Tibial nerve (tissue), 4 donors: ENCODE data around the gene SLC25A40. TPM values are rescaled to one million over a fixed set of nuclear protein-coding genes. Genes with fewer than 3 reads are reported as not detected.

Source experiments
- DNase-seq, 2 donors: peaks; one replicate each; pipeline ENCODE4 v3.0.0-alpha.2; 2019; ENCODE audit warnings: low spot score in 2 of 2
- H3K27ac ChIP-seq, 4 donors: fragments of 200-600 bp; sonication (generic) in 3 of 4; one replicate each; pipeline ENCODE4 v1.5.1; 2017 to 2019; ENCODE audit warnings: mild to moderate bottlenecking in 1 of 4
- H3K27me3 ChIP-seq, 2 donors: fragments of 200-600 bp; sonication (generic) in 1 of 2; one replicate each; pipeline versions ENCODE4 v1.5.1 to v1.6.0; 2017 to 2019
- H3K36me3 ChIP-seq, 3 donors: fragments of 200-600 bp; sonication (generic); one replicate each; pipeline ENCODE4 v1.5.1; 2018 to 2019
- H3K4me1 ChIP-seq, 4 donors: fragments of 200-600 bp; sonication (generic) in 3 of 4; one replicate each; pipeline ENCODE4 v1.5.1; 2017 to 2019
- H3K4me3 ChIP-seq, 4 donors: fragments of 200-600 bp; sonication (generic) in 3 of 4; one replicate each; pipeline ENCODE4 v1.5.1; 2017 to 2019; ENCODE audit warnings: mild to moderate bottlenecking in 1 of 4, moderate library complexity in 1 of 4
- H3K9me3 ChIP-seq, 4 donors: fragments of 200-600 bp; sonication (generic) in 3 of 4; one replicate each; pipeline ENCODE4 v1.5.1; 2017 to 2019
- EP300 ChIP-seq, 2 donors: sonication (generic); formaldehyde crosslinking; IDR thresholded peaks; one replicate each; pipeline ENCODE4 v1.6.1; 2017; ENCODE audit warnings: antibody characterized with exemption in 2 of 2, mild to moderate bottlenecking in 1 of 2
- POLR2A ChIP-seq, 2 donors: fragments of 450-650 bp; IDR thresholded peaks; one replicate each; pipeline ENCODE4 v1.6.1; 2017; ENCODE audit warnings: antibody characterized with exemption in 2 of 2, mild to moderate bottlenecking in 2 of 2, moderate library complexity in 2 of 2
- WGBS, 2 donors: methylation state at CpG; one replicate each; pipeline ENCODE4 v1.1.5; 2018; 5-methylcytosine and 5-hydroxymethylcytosine counted together
- total RNA-seq, 4 donors: library from RNA; depleted of rRNA; stranded (reverse); fragments of >200 nt; gene quantifications; one replicate each; pipeline ENCODE4 v1.1.0, GENCODE V29; 2016
- TF ChIP-seq, protein P1 (sequence below), 5 experiments: fragments of 200-600 bp in 3 of 5; fragments of 450-650 bp in 2 of 5; sonication (generic) in 3 of 5; IDR thresholded peaks; one replicate each; pipeline ENCODE4 v1.5.1; 2016 to 2019; ENCODE audit warnings: antibody characterized with exemption in 5 of 5, mild to moderate bottlenecking in 3 of 5, moderate library complexity in 2 of 5

The SLC25A40 gene
- total RNA-seq, 4 donors from 2014 or later, result 11.8 to 32.1 (median 23.8) TPM

GRCh38 chr7:87885018-87885417 is 8.9 kb upstream of the SLC25A40 start:
- Histone ChIP-seq H3K27me3 (no peaks in the 10 kb centered on the region), H3K4me3 (no peak overlapping the region), H3K27ac (no peak overlapping the region), H3K4me1 (no peaks in the 10 kb centered on the region), H3K9me3 (no peaks in the 10 kb centered on the region), H3K36me3 (peaks cover 0 to 4% (median 0%) of the 10 kb centered on the region in 3 donors)
- 92 to 94% methylated on average over 2 of the region's 2 CpGs for WGBS, 2 donors
- TF ChIP-seq EP300 (IDR thresholded peaks at IDR 0.05) (no peak), POLR2A (IDR thresholded peaks at IDR 0.05) (no peak)
- TF ChIP-seq, protein P1, sequence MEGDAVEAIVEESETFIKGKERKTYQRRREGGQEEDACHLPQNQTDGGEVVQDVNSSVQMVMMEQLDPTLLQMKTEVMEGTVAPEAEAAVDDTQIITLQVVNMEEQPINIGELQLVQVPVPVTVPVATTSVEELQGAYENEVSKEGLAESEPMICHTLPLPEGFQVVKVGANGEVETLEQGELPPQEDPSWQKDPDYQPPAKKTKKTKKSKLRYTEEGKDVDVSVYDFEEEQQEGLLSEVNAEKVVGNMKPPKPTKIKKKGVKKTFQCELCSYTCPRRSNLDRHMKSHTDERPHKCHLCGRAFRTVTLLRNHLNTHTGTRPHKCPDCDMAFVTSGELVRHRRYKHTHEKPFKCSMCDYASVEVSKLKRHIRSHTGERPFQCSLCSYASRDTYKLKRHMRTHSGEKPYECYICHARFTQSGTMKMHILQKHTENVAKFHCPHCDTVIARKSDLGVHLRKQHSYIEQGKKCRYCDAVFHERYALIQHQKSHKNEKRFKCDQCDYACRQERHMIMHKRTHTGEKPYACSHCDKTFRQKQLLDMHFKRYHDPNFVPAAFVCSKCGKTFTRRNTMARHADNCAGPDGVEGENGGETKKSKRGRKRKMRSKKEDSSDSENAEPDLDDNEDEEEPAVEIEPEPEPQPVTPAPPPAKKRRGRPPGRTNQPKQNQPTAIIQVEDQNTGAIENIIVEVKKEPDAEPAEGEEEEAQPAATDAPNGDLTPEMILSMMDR (IDR thresholded peaks at IDR 0.05), result no peak
- DNase-seq, result no peak

- Histone ChIP-seq H3K4me1 (peaks cover 0 to 14% (median 5%) of the 10 kb centered on the region in 4 donors), H3K9me3 (no peaks in the 10 kb centered on the region), H3K27me3 (no peaks in the 10 kb centered on the region), H3K36me3 (no peaks in the 10 kb centered on the region), H3K4me3 (no peak overlapping the region), H3K27ac (no peak overlapping the region)
- DNase-seq, result no peak
- WGBS, 2 donors, result 85 to 90% methylated on average over 4 of the region's 4 CpGs
- TF ChIP-seq EP300 (IDR thresholded peaks at IDR 0.05) (no peak), POLR2A (IDR thresholded peaks at IDR 0.05) (no peak)
- TF ChIP-seq, protein P1 (IDR thresholded peaks at IDR 0.05), result no peak
These were observed 6.2 kb upstream of the SLC25A40 start for GRCh38 chr7:87882151-87882937.

- Histone ChIP-seq H3K27ac (no peak overlapping the region), H3K4me3 (no peak overlapping the region), H3K9me3 (no peaks in the 10 kb centered on the region), H3K36me3 (no peaks in the 10 kb centered on the region), H3K4me1 (peaks cover 0 to 31% (median 7%) of the 10 kb centered on the region in 4 donors), H3K27me3 (no peaks in the 10 kb centered on the region)
- DNase-seq, result no peak
- WGBS, 2 donors, result 35 to 53% methylated on average over 3 of the region's 3 CpGs
- TF ChIP-seq EP300 (IDR thresholded peaks at IDR 0.05) (no peak), POLR2A (IDR thresholded peaks at IDR 0.05) (no peak)
- TF ChIP-seq, protein P1 (IDR thresholded peaks at IDR 0.05), result no peak
These were observed 2.1 kb upstream of the SLC25A40 start for GRCh38 chr7:87878208-87878735.

DNA sequence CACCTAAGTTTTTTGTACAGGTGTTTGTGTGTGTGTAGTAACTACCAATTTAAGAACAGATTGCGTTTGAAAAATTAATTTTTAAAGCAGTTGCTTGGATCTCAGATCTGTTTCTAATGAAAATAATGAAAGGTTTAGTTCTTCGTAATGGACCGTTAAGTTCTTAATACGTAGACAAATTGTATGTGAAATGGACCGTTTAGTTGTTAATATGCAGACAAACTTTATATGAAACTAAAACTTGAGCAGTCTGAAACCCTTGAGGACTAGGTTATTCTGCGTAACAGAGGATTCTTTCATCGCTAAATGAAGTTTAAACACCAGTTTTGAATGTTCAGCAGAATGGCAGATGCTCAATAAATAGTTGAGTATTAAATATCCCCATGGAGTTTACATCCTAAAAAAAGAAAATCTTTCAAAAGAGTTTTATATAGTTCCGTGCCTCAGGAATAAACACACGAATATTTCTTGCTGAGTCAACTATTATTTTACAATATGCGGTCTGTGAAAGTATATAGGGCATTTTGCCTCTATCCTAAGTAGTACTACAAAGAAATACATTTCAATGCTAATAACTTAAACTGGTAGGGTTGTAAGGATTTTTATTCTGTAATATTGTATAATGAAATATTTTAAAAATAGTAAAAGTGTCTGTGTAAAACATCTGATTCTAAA is 1.3 kb upstream of the SLC25A40 start:
- Histone ChIP-seq H3K27ac (peak overlapping the region; percentile 85 to 97 (median 90)), H3K4me3 (peak overlapping the region; percentile 60 to 96 (median 86)), H3K4me1 (peaks cover 0 to 31% (median 7%) of the 10 kb centered on the region in 4 donors), H3K36me3 (no peaks in the 10 kb centered on the region), H3K27me3 (no peaks in the 10 kb centered on the region), H3K9me3 (peaks cover 0 to 3% (median 0%) of the 10 kb centered on the region in 4 donors)
- TF ChIP-seq POLR2A (IDR thresholded peaks at IDR 0.05), result no peak
- TF ChIP-seq EP300 (IDR thresholded peaks at IDR 0.05), result no peak
- TF ChIP-seq, protein P1 (IDR thresholded peaks at IDR 0.05), result no peak
- DNase-seq, result no peak
- WGBS, 2 donors, result 3 to 10% methylated on average over 10 of the region's 10 CpGs

- H3K36me3 ChIP-seq, result no peaks in the 10 kb centered on the region
- DNase-seq, result peak; percentile 9 to 26
- 1% methylated on average over 27 of the region's 27 CpGs for WGBS, 2 donors
- peaks cover 0 to 31% (median 7%) of the 10 kb centered on the region in 4 donors for H3K4me1 ChIP-seq
- H3K27ac ChIP-seq, result peak overlapping the region; percentile 85 to 97 (median 90)
- no peak for TF ChIP-seq POLR2A (IDR thresholded peaks at IDR 0.05)
- TF ChIP-seq EP300 (IDR thresholded peaks at IDR 0.05), result no peak
- TF ChIP-seq, protein P1 (IDR thresholded peaks at IDR 0.05), result no peak
- H3K9me3 ChIP-seq, result peaks cover 0 to 8% (median 2%) of the 10 kb centered on the region in 4 donors
- no peaks in the 10 kb centered on the region for H3K27me3 ChIP-seq
- peak overlapping the region; percentile 60 to 96 (median 86) for H3K4me3 ChIP-seq
These were observed 692 bp upstream of the SLC25A40 start for GRCh38 chr7:87876869-87877234.
